Myometrial cell (primary cell): ENCODE measurements around the gene TEX35. TPM values are rescaled to one million over a fixed set of nuclear protein-coding genes. Genes with fewer than 3 reads are reported as not detected.

Source experiments
- total RNA-seq: library from RNA; depleted of rRNA; stranded (reverse); fragments of >200 nt; gene quantifications from 2 replicates; pipeline ENCODE4 v1.2.3, GENCODE V29; 2015

TEX35 gene
- total RNA-seq: not detected in 2 replicates

GRCh38 chr1:178512566-178513277, at the start of gene TEX35:
TEX35 (plus strand) TSS chr1:178513109; CDS start chr1:178513189, 80 bp downstream.

GRCh38 chr1:178496410-178497135, 16.3 kb upstream of the TEX35 start, which contains the start of gene CLEC20A:
CLEC20A (minus strand) TSS chr1:178496964; CDS start chr1:178496939, 25 bp downstream.

Other genes with a start within 250 kb of the TEX35 start
- gene CLEC20A, start 16.1 kb upstream of the TEX35 start, total RNA-seq: 1.4 TPM in 1 of 2 replicates, not detected in the other
- 13.0 and 21.4 TPM in 2 replicates for gene RALGPS2, start 212.1 kb downstream of the TEX35 start, total RNA-seq